H1 (cell line): ENCODE data around the gene LIMA1. TPM values are rescaled to one million over a fixed set of nuclear protein-coding genes. Genes with fewer than 3 reads are reported as not detected.

ENCODE experiments used
- CTCF ChIA-PET: fragments of 300-600 bp; sonication (Branson Sonifier 250); formaldehyde crosslinking; loops from one replicate; lab custom pipeline; 2021; ENCODE audit not compliant: partially characterized antibody; lab: Charles Lee
- POLR2A ChIA-PET: fragments of 300-600 bp; sonication (Branson Sonifier 250); formaldehyde crosslinking; loops from one replicate; lab custom pipeline; 2021; ENCODE audit warnings: inconsistent platforms; ENCODE audit not compliant: partially characterized antibody; lab: Charles Lee
- DNase-seq, 2 experiments: peaks; one replicate each; pipeline versions ENCODE4 v3.0.0 to v3.0.0-alpha.2; 2010 to 2022; ENCODE audit warnings: low spot score in 2 of 2, low read depth in 1 of 2, mixed read lengths in 1 of 2
- FAIRE-seq: peaks from 2 replicates; lab custom pipeline; 2011; peaks lifted over from hg19 to GRCh38; lab: Jason Lieb, UNC
- H2AFZ ChIP-seq: 2 replicates; pipeline ENCODE4 v1.8.1; 2012; ENCODE audit warnings: low read length, inconsistent platforms
- H2AK5ac ChIP-seq: 2 replicates; pipeline ENCODE4 v1.6.1; 2013; ENCODE audit warnings: low read depth, low read length
- H2BK120ac ChIP-seq: replicated peaks from 2 replicates; pipeline ENCODE3; 2013; ENCODE audit warnings: low read depth, low read length, inconsistent platforms
- H2BK12ac ChIP-seq: 2 replicates; pipeline ENCODE4 v1.6.1; 2013; ENCODE audit warnings: low read depth, low read length
- H2BK15ac ChIP-seq: 2 replicates; pipeline ENCODE4 v1.6.1; 2013; ENCODE audit warnings: low read length
- H2BK20ac ChIP-seq: 2 replicates; pipeline ENCODE4 v1.6.1; 2013; ENCODE audit warnings: low read length
- H2BK5ac ChIP-seq: 2 replicates; pipeline ENCODE4 v1.6.1; 2013; ENCODE audit warnings: low read depth, low read length
- H3K14ac ChIP-seq: 2 replicates; pipeline ENCODE4 v1.6.1; 2013; ENCODE audit warnings: inconsistent platforms; ENCODE audit not compliant: insufficient read length
- H3K18ac ChIP-seq: 2 replicates; pipeline ENCODE4 v1.6.1; 2013; ENCODE audit warnings: low read length; ENCODE audit errors: extremely low read depth
- H3K23ac ChIP-seq: 2 replicates; pipeline ENCODE4 v1.6.1; 2013; ENCODE audit warnings: inconsistent platforms; ENCODE audit not compliant: insufficient read length
- H3K23me2 ChIP-seq: 2 replicates; pipeline ENCODE4 v1.6.1; 2013; ENCODE audit warnings: low read depth, low read length
- H3K27ac ChIP-seq: 2 replicates; pipeline ENCODE4 v1.6.1; 2011; ENCODE audit warnings: low read depth, low read length, inconsistent platforms
- H3K27me3 ChIP-seq, 4 experiments: replicated peaks in 1 of 4; 1 replicate in 1 of 4; 2 replicates in 3 of 4; pipeline versions ENCODE4 v1.6.1 to v1.8.1; 2011 to 2013; ENCODE audit warnings: low read length in 3 of 4, mild to moderate bottlenecking in 3 of 4, inconsistent platforms in 2 of 4, mixed read lengths in 2 of 4, moderate library complexity in 1 of 4; ENCODE audit not compliant: control insufficient read depth in 3 of 4, insufficient read depth in 3 of 4; ENCODE audit errors: extremely low read depth in 1 of 4
- H3K36me3 ChIP-seq, 4 experiments: 2 replicates each; pipeline versions ENCODE4 v1.6.1 to v1.8.1; 2011 to 2013; ENCODE audit warnings: mild to moderate bottlenecking in 4 of 4, low read length in 3 of 4, moderate library complexity in 2 of 4, control low read depth in 1 of 4, inconsistent platforms in 1 of 4; ENCODE audit not compliant: insufficient read depth in 4 of 4, control insufficient read depth in 2 of 4
- H3K4ac ChIP-seq: replicated peaks from 2 replicates; pipeline ENCODE3; 2013; ENCODE audit warnings: low read length, low read depth, mixed read lengths, inconsistent platforms; ENCODE audit not compliant: insufficient read length
- H3K4me1 ChIP-seq, 4 experiments: replicated peaks in 1 of 4; 1 replicate in 1 of 4; 2 replicates in 3 of 4; pipeline versions ENCODE4 v1.6.1 to v1.8.1; 2011 to 2013; ENCODE audit warnings: low read length in 3 of 4, inconsistent platforms in 2 of 4, mixed read lengths in 1 of 4; ENCODE audit not compliant: insufficient read depth in 4 of 4, control insufficient read depth in 3 of 4
- H3K4me2 ChIP-seq, 2 experiments: 2 replicates each; pipeline versions ENCODE4 v1.6.1 to v1.8.1; 2011 to 2013; ENCODE audit warnings: low read depth in 2 of 2, low read length in 2 of 2, control low read depth in 1 of 2, inconsistent platforms in 1 of 2, mild to moderate bottlenecking in 1 of 2; ENCODE audit not compliant: insufficient read depth in 1 of 2
- H3K4me3 ChIP-seq, 4 experiments: fragments of 200-600, 300-600 bp in 1 of 4; sonication (generic), shearing (Covaris generic), sonication (Bioruptor Twin) in 1 of 4; 2 replicates each; pipeline versions ENCODE4 v1.5.1 to v1.8.1; 2011 to 2016; ENCODE audit warnings: low read length in 4 of 4, low read depth in 3 of 4, control low read depth in 2 of 4, inconsistent platforms in 2 of 4, mild to moderate bottlenecking in 2 of 4, mixed read lengths in 1 of 4, moderate library complexity in 1 of 4; ENCODE audit not compliant: insufficient read depth in 2 of 4; ENCODE audit errors: extremely low read depth in 1 of 4
- H3K56ac ChIP-seq: replicated peaks from 2 replicates; pipeline ENCODE3; 2013; ENCODE audit warnings: low read depth, mild to moderate bottlenecking, mixed read lengths, low read length, inconsistent platforms; ENCODE audit not compliant: insufficient read length
- H3K79me1 ChIP-seq: 2 replicates; pipeline ENCODE4 v1.6.1; 2013; ENCODE audit warnings: low read depth, low read length, control low read depth
- H3K79me2 ChIP-seq, 2 experiments: 2 replicates each; pipeline versions ENCODE4 v1.6.1 to v1.8.1; 2012 to 2013; ENCODE audit warnings: low read length in 2 of 2, mild to moderate bottlenecking in 2 of 2, inconsistent platforms in 1 of 2; ENCODE audit not compliant: insufficient read depth in 2 of 2, control insufficient read depth in 1 of 2
- H3K9ac ChIP-seq, 4 experiments: replicated peaks in 1 of 4; 1 replicate in 1 of 4; 2 replicates in 3 of 4; pipeline versions ENCODE4 v1.6.1 to v1.8.1; 2011 to 2013; ENCODE audit warnings: low read depth in 3 of 4, low read length in 3 of 4, control low read depth in 2 of 4, mild to moderate bottlenecking in 2 of 4, moderate library complexity in 2 of 4, inconsistent platforms in 1 of 4; ENCODE audit errors: extremely low read depth in 1 of 4
- H3K9me3 ChIP-seq, 2 experiments: 2 replicates each; pipeline versions ENCODE4 v1.6.1 to v1.8.1; 2012 to 2013; ENCODE audit warnings: mild to moderate bottlenecking in 2 of 2, moderate library complexity in 2 of 2, control low read depth in 1 of 2, inconsistent platforms in 1 of 2, low read depth in 1 of 2, low read length in 1 of 2, mixed read lengths in 1 of 2; ENCODE audit not compliant: insufficient read depth in 2 of 2
- H4K20me1 ChIP-seq, 2 experiments: replicated peaks in 1 of 2; 2 replicates each; pipeline versions ENCODE3 to v1.8.1; 2011 to 2013; ENCODE audit warnings: inconsistent platforms in 2 of 2, low read length in 2 of 2, mild to moderate bottlenecking in 1 of 2; ENCODE audit not compliant: insufficient read depth in 2 of 2, control insufficient read depth in 1 of 2
- H4K5ac ChIP-seq: 2 replicates; pipeline ENCODE4 v1.6.1; 2013; ENCODE audit warnings: low read length, low read depth, mixed read lengths, inconsistent platforms; ENCODE audit not compliant: insufficient read length
- H4K8ac ChIP-seq: 2 replicates; pipeline ENCODE4 v1.8.0; 2013; ENCODE audit warnings: mild to moderate bottlenecking, moderate library complexity, low read length, inconsistent platforms; ENCODE audit not compliant: insufficient read depth; ENCODE audit errors: extremely low read depth
- H4K91ac ChIP-seq: replicated peaks from 2 replicates; pipeline ENCODE3; 2013; ENCODE audit warnings: low read length, mixed read lengths, inconsistent platforms; ENCODE audit not compliant: insufficient read length
- ASH2L ChIP-seq: fragments of 200-600, 300-600 bp; sonication (generic); IDR thresholded peaks from one replicate; pipeline ENCODE4 v1.7.1; 2017; ENCODE audit warnings: low read length
- CREB1 ChIP-seq: IDR thresholded peaks from 2 replicates; pipeline ENCODE4 v1.6.1; 2012; ENCODE audit warnings: inconsistent platforms
- FOSL1 ChIP-seq: IDR thresholded peaks from 2 replicates; pipeline ENCODE4 v1.6.1; 2011; ENCODE audit warnings: mild to moderate bottlenecking, low read depth, low read length, moderate library complexity; ENCODE audit not compliant: insufficient read depth
- GABPA ChIP-seq: IDR thresholded peaks from 2 replicates; pipeline ENCODE4 v1.6.1; 2011; ENCODE audit warnings: mild to moderate bottlenecking, low read length, moderate library complexity, borderline replicate concordance; ENCODE audit not compliant: insufficient read depth
- GTF2F1 ChIP-seq: IDR thresholded peaks from 2 replicates; pipeline ENCODE4 v1.6.1; 2012; ENCODE audit warnings: low read depth, low read length, improper control_type of control experiment, borderline replicate concordance
- JUN ChIP-seq: IDR thresholded peaks from 2 replicates; pipeline ENCODE4 v1.6.1; 2011; ENCODE audit warnings: low read depth, mild to moderate bottlenecking, improper control_type of control experiment, low read length
- PHF8 ChIP-seq: fragments of 200-600 bp; sonication (generic); conservative IDR thresholded peaks from 2 replicates; pipeline ENCODE4 v1.7.1; 2012; ENCODE audit warnings: low read depth, mild to moderate bottlenecking, inconsistent platforms, low read length, moderate library complexity
- POLR2A ChIP-seq, 2 experiments: IDR thresholded peaks; 1 replicate in 1 of 2; 2 replicates in 1 of 2; pipeline ENCODE4 v1.6.1; 2011; ENCODE audit warnings: low read depth in 2 of 2, low read length in 2 of 2, mild to moderate bottlenecking in 2 of 2; ENCODE audit errors: control extremely low read depth in 1 of 2
- RAD21 ChIP-seq, 2 experiments: IDR thresholded peaks in 1 of 2; conservative IDR thresholded peaks in 1 of 2; 2 replicates each; pipeline ENCODE4 v1.6.1; 2011; ENCODE audit warnings: low read depth in 2 of 2, low read length in 2 of 2, improper control_type of control experiment in 1 of 2, inconsistent platforms in 1 of 2, mild to moderate bottlenecking in 1 of 2, moderate library complexity in 1 of 2
- RXRA ChIP-seq: IDR thresholded peaks from 2 replicates; pipeline ENCODE4 v1.6.1; 2011; ENCODE audit warnings: low read depth, mild to moderate bottlenecking, low read length, moderate library complexity; ENCODE audit not compliant: insufficient read depth
- SIN3A ChIP-seq, 2 experiments: IDR thresholded peaks in 1 of 2; conservative IDR thresholded peaks in 1 of 2; 2 replicates each; pipeline ENCODE4 v1.6.1; 2011 to 2012; ENCODE audit warnings: low read length in 2 of 2, improper control_type of control experiment in 1 of 2, low read depth in 1 of 2, mild to moderate bottlenecking in 1 of 2
- USF2 ChIP-seq: IDR thresholded peaks from 2 replicates; pipeline ENCODE4 v1.6.1; 2011; ENCODE audit warnings: low read length, improper control_type of control experiment
- ZNF274 ChIP-seq: IDR thresholded peaks from 2 replicates; pipeline ENCODE4 v1.7.0; 2012; ENCODE audit warnings: low read length, borderline replicate concordance; ENCODE audit errors: extremely low read depth
- WGBS, 2 experiments: shearing (Covaris generic) in 1 of 2; methylation state at CpG; one replicate each; pipeline versions ENCODE4 v1.1.6 to v1.1.7; 2013 to 2015; ENCODE audit warnings: low lambda C conversion rate in 2 of 2, mixed read lengths in 2 of 2, inconsistent platforms in 1 of 2, low coverage in 1 of 2, missing lambda C conversion rate in 1 of 2; ENCODE audit not compliant: insufficient replicate concordance in 2 of 2, insufficient coverage in 1 of 2, insufficient read length in 1 of 2; ENCODE audit errors: extremely low coverage in 1 of 2, missing lambda C conversion rate in 1 of 2; 5-methylcytosine and 5-hydroxymethylcytosine counted together
- polyA plus RNA-seq, 7 experiments: library from polyadenylated mRNA; depleted of rRNA in 3 of 7; stranded (reverse) in 5 of 7; unstranded in 2 of 7; fragments of >200 nt in 5 of 7; fragments of 200-250 nt in 2 of 7; gene quantifications; 1 replicate in 5 of 7; 2 replicates in 1 of 7; 4 replicates in 1 of 7; pipeline versions ENCODE4 v1.2.1 to v1.2.3, GENCODE V29; 2011 to 2013; ENCODE audit warnings: missing spikeins in 2 of 7, mixed read lengths in 2 of 7
- total RNA-seq: library from RNA; stranded (reverse); fragmentation: NEBNext Ultra II Directional; extraction: Animal tissue kit (Norgen Biotek cat#: 25700); gene quantifications from 2 replicates; pipeline ENCODE4 v1.2.1, GENCODE V29; 2021

Gene LIMA1
- total and polyA plus RNA-seq, 2 of the 8 experiments (the other 6 are each of a cell fraction or from before 2014, with no cell fraction given) = 12.7 to 47.6 TPM

- Histone ChIP-seq H3K27me3 (no peaks in the 10 kb centered on the region), H2BK20ac (no peak overlapping the region), H3K4ac (no peak overlapping the region), H3K36me3 (peaks cover 0 to 20% (median 8%) of the 10 kb centered on the region in 4 experiments; a peak in 6 of 8 replicates), H4K91ac (no peak overlapping the region), H3K23me2 (no peaks in the 10 kb centered on the region), H3K18ac (no peak overlapping the region), H3K79me1 (no peaks in the 10 kb centered on the region; the same call in 1 of the 2 replicates), H3K27ac (no peak overlapping the region), H4K8ac (no peak overlapping the region), H3K23ac (no peak overlapping the region), H3K79me2 (peaks cover 0 to 16% of the 10 kb centered on the region in 2 experiments; a peak in 2 of 4 replicates), H3K9ac (no peak overlapping the region), H3K4me1 (no peaks in the 10 kb centered on the region), H3K56ac (no peak overlapping the region), H2BK12ac (no peak overlapping the region), H2AK5ac (no peak overlapping the region), H2BK120ac (no peak overlapping the region), H2AFZ (no peak overlapping the region), H4K20me1 (peaks cover 0 to 2% of the 10 kb centered on the region in 2 experiments), H3K4me3 (no peak overlapping the region), H2BK15ac (no peak overlapping the region), H4K5ac (no peak overlapping the region), H2BK5ac (no peak overlapping the region), H3K4me2 (no peak overlapping the region), H3K14ac (no peak overlapping the region), H3K9me3 (no peaks in the 10 kb centered on the region)
- DNase-seq = no peak
- ChIA-PET CTCF (interaction anchor here (0.7 to 4.8 kb wide), 8 partner anchors 13 to 169 kb away, joined by 3 to 28 read pairs (median 4); partner anchors contain the start of gene CERS5), POLR2A (interaction anchor here (0.7 to 2.0 kb wide), 2 partner anchors 14 to 34 kb away, joined by 3 to 6 read pairs; partner anchors contain the start of gene COX14)
- no peak for FAIRE-seq
- WGBS, 2 experiments = 91% methylated on average over 2 of the region's 2 CpGs; no CpG with 5 or more reads in 1 of the 2 experiments
- no peak for TF ChIP-seq RAD21 (IDR thresholded peaks at IDR 0.05 in 1 of 2, conservative IDR thresholded peaks at IDR 0.05 in 1 of 2; ENCODE audit: low read depth in 2 of 2, low read length in 2 of 2)
- no peak for TF ChIP-seq SIN3A (conservative IDR thresholded peaks at IDR 0.05 in 1 of 2, IDR thresholded peaks at IDR 0.05 in 1 of 2; ENCODE audit: low read depth in 1 of 2, low read length in 2 of 2)
- no peak for TF ChIP-seq JUN
- no peak for TF ChIP-seq PHF8
- TF ChIP-seq RXRA = no peak
- TF ChIP-seq ASH2L = no peak
- TF ChIP-seq GTF2F1 = no peak
- TF ChIP-seq CREB1 = no peak
- no peak for TF ChIP-seq USF2
- no peak for TF ChIP-seq ZNF274
- no peak for TF ChIP-seq FOSL1
- no peak for TF ChIP-seq POLR2A (IDR thresholded peaks at IDR 0.05; ENCODE audit: control extremely low read depth in 1 of 2, low read depth in 2 of 2, low read length in 2 of 2)
- no peak for TF ChIP-seq GABPA
Measured at GRCh38 chr12:50145439-50145838, 137.9 kb downstream of the LIMA1 start.
